Urothelium cell line (cell line): ENCODE measurements around the gene TOB2.
"Not testable (repeated sequence)": the region's sequence is repeated elsewhere in the genome, so short reads cannot be mapped to it uniquely, and the experiment has no call there.

Experiments
- DNase-seq: peaks from one replicate; pipeline ENCODE4 v3.0.0; 2011; ENCODE audit warnings: low spot score, mixed read lengths
- FAIRE-seq: peaks from 2 replicates; lab custom pipeline; 2011; peaks lifted over from hg19 to GRCh38; lab: Jason Lieb, UNC

The TOB2 gene

GRCh38 chr22:41429951-41430332 lies 16.7 kb downstream of the TOB2 start:
- FAIRE-seq, result no peak
- DNase-seq, result no peak

- no peak for DNase-seq
- no peak for FAIRE-seq
Measured at GRCh38 chr22:41429232-41429950, 17.2 kb downstream of the TOB2 start.

GRCh38 chr22:41425660-41426365 lies 20.8 kb downstream of the TOB2 start:
- FAIRE-seq (no peak), DNase-seq (no peak)

GRCh38 chr22:41418717-41419116 lies 27.9 kb downstream of the TOB2 start:
- no peak for DNase-seq
- peak; percentile 83 for FAIRE-seq

GRCh38 chr22:41417622-41418390 lies 28.8 kb downstream of the TOB2 start:
- DNase-seq (no peak), FAIRE-seq (no peak)

- DNase-seq (no peak), FAIRE-seq (no peak)
Measured at GRCh38 chr22:41415554-41415953, 31.0 kb downstream of the TOB2 start.

GRCh38 chr22:41411021-41411851 lies 35.4 kb downstream of the TOB2 start:
- FAIRE-seq (no peak), DNase-seq (no peak)

GRCh38 chr22:41410311-41410751 lies 36.3 kb downstream of the TOB2 start:
- FAIRE-seq (no peak), DNase-seq (no peak)

GRCh38 chr22:41408665-41409064 lies 37.9 kb downstream of the TOB2 start:
- no peak for DNase-seq
- FAIRE-seq, result no peak

GRCh38 chr22:41407433-41407832 lies 39.2 kb downstream of the TOB2 start:
- no peak for DNase-seq
- FAIRE-seq, result no peak

GRCh38 chr22:41406410-41406809 lies 40.2 kb downstream of the TOB2 start:
- FAIRE-seq (no peak), DNase-seq (no peak)

- no peak for DNase-seq
- no peak for FAIRE-seq
Measured at GRCh38 chr22:41405588-41405987, 41.0 kb downstream of the TOB2 start.

GRCh38 chr22:41403532-41404318 lies 42.9 kb downstream of the TOB2 start:
- FAIRE-seq (peak; percentile 99), DNase-seq (peak; percentile 97)

GRCh38 chr22:41402851-41403250 lies 43.8 kb downstream of the TOB2 start:
- not testable (repeated sequence) for FAIRE-seq, DNase-seq

- DNase-seq (no peak), FAIRE-seq (no peak)
Measured at GRCh38 chr22:41401781-41402648, 44.6 kb downstream of the TOB2 start.

GRCh38 chr22:41398921-41399320 lies 47.7 kb downstream of the TOB2 start:
- no peak for DNase-seq
- FAIRE-seq, result no peak

GRCh38 chr22:41397143-41397811 lies 49.3 kb downstream of the TOB2 start:
- DNase-seq (no peak), FAIRE-seq (no peak)

- peak; percentile 23 for FAIRE-seq
Measured at GRCh38 chr22:41395531-41396240, 50.9 kb downstream of the TOB2 start.

More at GRCh38 chr22:41395531-41396240, 50.9 kb downstream of the TOB2 start:
- DNase-seq, result no peak
